AG04449 (cell line): Measurements from ENCODE around the gene GPR176.

Experiments used
- CTCF ChIA-PET: fragments of 350-600 bp; formaldehyde crosslinking; extraction: SDS; loops from one replicate; lab custom pipeline; 2021; ENCODE audit warnings: antibody characterized with exemption; lab: Yijun Ruan, JAX
- POLR2A ChIA-PET: fragments of 400-600, 350-600 bp; formaldehyde crosslinking; extraction: SDS; loops from one replicate; lab custom pipeline; 2020; ENCODE audit warnings: antibody characterized with exemption, inconsistent platforms; lab: Yijun Ruan, JAX
- DNase-seq: peaks from one replicate; pipeline ENCODE4 v3.0.0-alpha.2; 2010; ENCODE audit warnings: low read depth, low spot score
- H3K4me3 ChIP-seq: 2 replicates; pipeline ENCODE4 v1.5.1; 2011; ENCODE audit warnings: low read depth, mild to moderate bottlenecking, control low read depth, low read length
- TF ChIP-seq, protein P1 (sequence below): IDR thresholded peaks from one replicate; pipeline ENCODE4 v1.5.1; 2011; ENCODE audit warnings: mild to moderate bottlenecking, moderate library complexity, low read length, control low read depth, inconsistent platforms; ENCODE audit not compliant: insufficient read depth; ENCODE audit errors: missing control alignments

Gene GPR176

DNA sequence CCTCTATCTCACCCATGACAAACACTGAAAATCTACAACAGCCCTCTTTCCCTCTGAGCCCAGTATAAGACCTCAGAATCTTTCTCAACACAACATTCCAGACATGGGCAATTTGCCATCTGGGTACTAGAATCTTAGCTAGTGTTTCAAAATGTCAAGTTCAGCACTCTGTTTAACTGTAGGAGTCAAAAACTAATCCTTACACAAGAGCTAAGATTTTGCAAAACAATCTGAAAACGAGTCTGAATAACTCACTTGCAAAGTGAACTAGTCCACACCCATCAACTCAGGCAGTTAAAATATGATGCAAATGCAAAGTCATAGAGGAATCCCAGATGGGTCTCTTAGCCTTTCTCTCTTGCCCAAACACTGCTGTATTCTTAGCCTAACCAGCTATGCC is 67.8 kb downstream of the GPR176 start:
- ChIA-PET POLR2A (no interaction called here), CTCF (interaction anchor here (0.5 kb wide), 1 partner anchor 67 kb away, joined by 3 read pairs; no protein-coding TSS in a partner anchor)
- TF ChIP-seq, protein P1, sequence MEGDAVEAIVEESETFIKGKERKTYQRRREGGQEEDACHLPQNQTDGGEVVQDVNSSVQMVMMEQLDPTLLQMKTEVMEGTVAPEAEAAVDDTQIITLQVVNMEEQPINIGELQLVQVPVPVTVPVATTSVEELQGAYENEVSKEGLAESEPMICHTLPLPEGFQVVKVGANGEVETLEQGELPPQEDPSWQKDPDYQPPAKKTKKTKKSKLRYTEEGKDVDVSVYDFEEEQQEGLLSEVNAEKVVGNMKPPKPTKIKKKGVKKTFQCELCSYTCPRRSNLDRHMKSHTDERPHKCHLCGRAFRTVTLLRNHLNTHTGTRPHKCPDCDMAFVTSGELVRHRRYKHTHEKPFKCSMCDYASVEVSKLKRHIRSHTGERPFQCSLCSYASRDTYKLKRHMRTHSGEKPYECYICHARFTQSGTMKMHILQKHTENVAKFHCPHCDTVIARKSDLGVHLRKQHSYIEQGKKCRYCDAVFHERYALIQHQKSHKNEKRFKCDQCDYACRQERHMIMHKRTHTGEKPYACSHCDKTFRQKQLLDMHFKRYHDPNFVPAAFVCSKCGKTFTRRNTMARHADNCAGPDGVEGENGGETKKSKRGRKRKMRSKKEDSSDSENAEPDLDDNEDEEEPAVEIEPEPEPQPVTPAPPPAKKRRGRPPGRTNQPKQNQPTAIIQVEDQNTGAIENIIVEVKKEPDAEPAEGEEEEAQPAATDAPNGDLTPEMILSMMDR, result no peak
- DNase-seq, result no peak
- no peak overlapping the region for H3K4me3 ChIP-seq

DNA sequence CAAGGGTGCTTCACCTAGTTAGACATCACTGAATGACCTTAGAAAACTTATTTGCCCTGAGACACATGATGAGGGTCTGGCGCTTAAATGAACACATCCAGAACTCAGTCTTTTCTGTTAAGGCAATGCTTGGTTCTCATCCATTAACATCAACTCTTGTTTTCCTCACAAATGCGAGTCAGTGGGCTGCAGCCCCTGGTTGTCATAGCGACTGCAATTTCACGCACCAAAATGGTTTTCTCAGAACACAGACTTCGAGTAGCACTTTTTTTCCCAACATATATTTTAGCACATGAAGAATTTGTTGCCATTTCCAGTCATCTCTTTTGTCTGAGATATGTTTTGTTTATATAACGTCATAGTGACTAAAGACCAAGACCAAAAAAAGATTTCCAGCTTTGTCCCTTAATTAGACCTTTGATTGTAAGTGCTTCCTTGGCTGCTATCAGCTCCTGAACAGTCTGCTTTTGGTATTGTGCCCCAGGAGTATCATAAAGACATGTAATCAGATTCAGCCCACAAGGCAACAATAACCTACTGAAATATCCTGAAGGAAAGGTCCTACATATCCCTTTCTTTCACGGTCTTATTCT is 68.5 kb downstream of the GPR176 start:
- POLR2A ChIA-PET, result no interaction called here
- DNase-seq, result no peak
- H3K4me3 ChIP-seq, result no peak overlapping the region
- TF ChIP-seq, protein P1, result no peak
- CTCF ChIA-PET, result no interaction called here

DNA sequence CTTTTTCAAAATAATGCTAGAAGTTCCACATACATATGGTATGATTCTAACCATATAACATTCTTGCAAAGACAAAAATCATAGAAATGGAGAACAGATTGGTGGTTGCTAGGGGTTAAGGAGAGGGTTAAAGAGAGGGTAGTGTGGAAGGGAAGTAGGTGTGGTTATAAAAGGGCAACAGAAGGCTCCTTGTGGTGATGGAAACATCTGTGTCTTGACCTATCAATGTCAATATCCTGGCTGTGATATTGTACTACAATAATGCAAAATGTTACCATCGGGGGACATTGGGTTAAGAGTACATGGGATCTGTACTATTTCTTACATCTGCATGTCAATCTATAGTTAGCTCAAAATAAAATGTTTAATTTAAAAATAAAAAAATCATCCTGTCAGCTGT is 69.6 kb downstream of the GPR176 start:
- TF ChIP-seq, protein P1, result no peak

DNA sequence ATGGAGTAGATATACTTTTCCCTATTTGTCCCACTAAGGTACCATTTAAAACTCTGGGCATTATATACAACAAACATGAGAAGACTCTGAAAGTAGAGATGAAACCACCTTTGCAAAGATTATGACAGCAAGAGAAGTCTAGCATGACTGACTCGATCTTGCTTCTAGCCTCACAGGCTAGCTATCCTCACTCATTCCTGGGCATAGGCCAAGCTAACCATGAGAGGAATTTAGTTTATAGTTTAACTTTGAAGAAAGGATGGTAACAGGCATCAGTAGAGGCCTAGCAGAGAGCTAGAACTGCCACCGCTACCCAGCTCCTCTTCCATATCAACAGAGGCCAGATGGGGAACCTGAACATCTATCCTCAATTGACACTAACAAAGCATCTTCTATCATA is 74.0 kb downstream of the GPR176 start:
- TF ChIP-seq, protein P1, result no peak
- no peak overlapping the region for H3K4me3 ChIP-seq
- DNase-seq, result no peak
- POLR2A ChIA-PET, result no interaction called here
- CTCF ChIA-PET, result interaction anchor here (1.5 kb wide), 1 partner anchor 12 kb away, joined by 3 read pairs; no protein-coding TSS in a partner anchor

More for the DNA sequence above, 69.6 kb downstream of the GPR176 start:
- ChIA-PET POLR2A (no interaction called here), CTCF (no interaction called here)
- DNase-seq, result no peak
- no peak overlapping the region for H3K4me3 ChIP-seq

DNA sequence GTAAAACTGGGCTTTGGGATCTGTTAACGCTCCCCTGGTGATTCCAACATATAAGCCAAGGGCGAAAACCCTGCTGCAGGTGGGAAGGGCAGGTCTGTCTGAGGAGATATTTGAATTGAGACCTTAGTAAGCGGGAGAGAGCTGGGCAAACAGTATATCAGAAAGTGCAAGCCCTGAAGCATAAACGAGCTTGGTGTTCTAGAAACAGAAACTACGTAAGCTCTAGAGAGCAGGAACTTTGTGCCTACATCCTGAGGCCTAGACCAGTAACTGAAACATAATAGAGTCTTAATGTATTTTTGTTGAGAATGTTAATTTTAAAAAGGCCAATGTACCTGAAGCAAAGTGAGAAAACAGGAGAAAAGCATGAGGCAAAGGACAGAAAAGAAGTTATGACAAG is 74.5 kb downstream of the GPR176 start:
- ChIA-PET POLR2A (no interaction called here), CTCF (interaction anchor here (1.5 kb wide), 2 partner anchors 8 to 11 kb away, joined by 3 read pairs; no protein-coding TSS in a partner anchor)
- no peak for DNase-seq
- TF ChIP-seq, protein P1, result no peak
- no peak overlapping the region for H3K4me3 ChIP-seq

DNA sequence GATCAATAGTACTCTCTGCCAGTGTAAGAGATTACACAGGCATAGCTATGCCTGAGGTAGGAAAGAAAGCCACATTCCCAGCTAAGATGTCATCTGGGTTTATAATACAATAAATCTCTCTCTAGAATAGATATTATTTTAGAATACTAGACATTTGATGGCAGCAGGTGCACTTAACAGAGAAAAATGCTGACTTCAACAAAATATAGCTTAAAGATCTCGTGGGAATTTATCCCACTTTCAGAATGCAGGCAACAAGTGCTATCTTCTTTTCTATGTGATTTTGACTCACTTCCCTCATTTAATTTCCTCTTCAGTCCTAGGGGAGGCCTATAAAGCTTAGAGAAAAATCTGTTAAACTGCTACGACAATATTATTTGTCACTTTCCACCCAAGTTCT is 76.5 kb downstream of the GPR176 start:
- H3K4me3 ChIP-seq, result no peak overlapping the region
- ChIA-PET POLR2A (no interaction called here), CTCF (no interaction called here)
- DNase-seq, result no peak
- TF ChIP-seq, protein P1, result no peak
